Measurements from ENCODE around the gene HRCT1. TPM values are rescaled to one million over a fixed set of nuclear protein-coding genes. Genes with fewer than 3 reads are reported as not detected.
"Not testable (repeated sequence)": the region's sequence is repeated elsewhere in the genome, so short reads cannot be mapped to it uniquely, and the experiment has no call there.

Gene HRCT1
- total RNA-seq, 1 donor from 2014 or later: 0.87 TPM

DNA sequence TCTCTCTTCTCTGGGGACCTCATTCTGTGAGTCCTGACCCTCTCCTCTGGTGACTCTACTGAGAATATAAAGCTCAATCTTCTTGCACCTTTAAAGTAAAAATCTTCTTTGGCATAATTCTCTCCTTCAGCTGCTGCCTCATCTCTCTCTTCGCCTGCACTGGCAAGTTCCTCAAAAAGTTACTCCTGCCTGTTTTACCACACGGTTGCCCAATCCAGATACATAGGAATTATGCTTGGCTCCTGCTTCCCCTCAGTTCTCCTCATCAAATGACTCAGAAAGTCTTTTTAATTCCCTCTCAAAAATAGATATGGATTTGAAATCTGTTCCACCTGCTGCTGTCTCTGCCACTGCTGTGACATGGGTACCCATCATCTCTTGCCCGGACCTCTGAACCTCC is 14.4 kb upstream of the HRCT1 start:
- no peak for DNase-seq (ENCODE audit: low spot score)
- no peak overlapping the region for H3K27ac Mint-ChIP-seq (ENCODE audit: unreplicated experiment)
- no peaks in the 10 kb centered on the region for H3K36me3 Mint-ChIP-seq (ENCODE audit: low read depth, unreplicated experiment)

DNA sequence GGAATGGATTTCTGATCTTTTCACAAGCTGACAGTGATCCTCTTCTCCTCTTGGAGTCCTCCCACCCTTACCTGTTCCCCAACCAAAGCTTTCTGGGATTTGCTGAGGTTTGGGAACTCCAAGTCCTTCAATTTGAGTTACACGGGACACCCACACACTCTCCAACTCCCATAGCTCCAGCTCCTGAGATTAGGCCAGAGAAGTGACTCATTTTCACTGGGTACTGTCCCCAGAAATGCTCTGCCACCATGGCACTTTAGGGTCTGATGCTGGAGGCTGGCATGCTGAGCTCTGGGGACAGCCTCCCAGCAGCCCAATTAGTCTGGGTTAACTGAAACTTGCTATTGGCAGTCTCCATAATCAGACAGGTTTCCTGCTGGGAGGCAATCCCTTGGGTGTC is 14.0 kb upstream of the HRCT1 start:
- DNase-seq (ENCODE audit: low spot score): no peak
- no peak overlapping the region for H3K27ac Mint-ChIP-seq (ENCODE audit: unreplicated experiment)
- no peaks in the 10 kb centered on the region for H3K4me1 Mint-ChIP-seq (ENCODE audit: unreplicated experiment)
- H3K27me3 Mint-ChIP-seq (ENCODE audit: unreplicated experiment): no peaks in the 10 kb centered on the region
- no peak overlapping the region for H3K4me3 Mint-ChIP-seq (ENCODE audit: unreplicated experiment)
- TF ChIP-seq, protein P1, sequence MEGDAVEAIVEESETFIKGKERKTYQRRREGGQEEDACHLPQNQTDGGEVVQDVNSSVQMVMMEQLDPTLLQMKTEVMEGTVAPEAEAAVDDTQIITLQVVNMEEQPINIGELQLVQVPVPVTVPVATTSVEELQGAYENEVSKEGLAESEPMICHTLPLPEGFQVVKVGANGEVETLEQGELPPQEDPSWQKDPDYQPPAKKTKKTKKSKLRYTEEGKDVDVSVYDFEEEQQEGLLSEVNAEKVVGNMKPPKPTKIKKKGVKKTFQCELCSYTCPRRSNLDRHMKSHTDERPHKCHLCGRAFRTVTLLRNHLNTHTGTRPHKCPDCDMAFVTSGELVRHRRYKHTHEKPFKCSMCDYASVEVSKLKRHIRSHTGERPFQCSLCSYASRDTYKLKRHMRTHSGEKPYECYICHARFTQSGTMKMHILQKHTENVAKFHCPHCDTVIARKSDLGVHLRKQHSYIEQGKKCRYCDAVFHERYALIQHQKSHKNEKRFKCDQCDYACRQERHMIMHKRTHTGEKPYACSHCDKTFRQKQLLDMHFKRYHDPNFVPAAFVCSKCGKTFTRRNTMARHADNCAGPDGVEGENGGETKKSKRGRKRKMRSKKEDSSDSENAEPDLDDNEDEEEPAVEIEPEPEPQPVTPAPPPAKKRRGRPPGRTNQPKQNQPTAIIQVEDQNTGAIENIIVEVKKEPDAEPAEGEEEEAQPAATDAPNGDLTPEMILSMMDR (IDR thresholded peaks at IDR 0.05; ENCODE audit: unreplicated experiment): no peak
- H3K36me3 Mint-ChIP-seq (ENCODE audit: low read depth, unreplicated experiment): no peaks in the 10 kb centered on the region
- no peaks in the 10 kb centered on the region for H3K9me3 Mint-ChIP-seq (ENCODE audit: unreplicated experiment)

More for the DNA sequence above, 14.4 kb upstream of the HRCT1 start:
- Mint-ChIP-seq H3K27me3 (ENCODE audit: unreplicated experiment) (no peaks in the 10 kb centered on the region), H3K9me3 (ENCODE audit: unreplicated experiment) (no peaks in the 10 kb centered on the region), H3K4me1 (ENCODE audit: unreplicated experiment) (no peaks in the 10 kb centered on the region), H3K4me3 (ENCODE audit: unreplicated experiment) (no peak overlapping the region)
- TF ChIP-seq, protein P1 (IDR thresholded peaks at IDR 0.05; ENCODE audit: unreplicated experiment): no peak

DNA sequence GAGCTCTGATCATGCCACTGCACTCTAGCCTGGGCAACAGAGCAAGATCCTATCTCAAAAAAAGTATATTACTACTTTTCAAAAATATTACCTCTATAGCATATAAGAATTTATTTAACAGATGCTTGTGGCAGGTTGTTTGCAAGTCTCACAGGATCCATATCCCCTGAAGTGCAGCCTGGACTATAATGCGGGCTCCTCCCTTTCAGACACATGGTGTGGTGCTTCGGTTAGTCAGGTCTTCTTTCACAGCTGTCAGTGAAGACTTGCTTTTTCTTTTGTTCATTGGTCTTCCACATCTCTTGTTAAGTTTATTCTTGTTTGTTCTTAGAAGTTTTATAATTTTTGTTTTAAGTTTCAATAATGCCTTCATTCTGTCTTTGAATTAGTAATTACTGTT is 9.4 kb upstream of the HRCT1 start:
- H3K9me3 Mint-ChIP-seq (ENCODE audit: unreplicated experiment): no peaks in the 10 kb centered on the region
- H3K27me3 Mint-ChIP-seq (ENCODE audit: unreplicated experiment): peaks cover 2% of the 10 kb centered on the region
- H3K27ac Mint-ChIP-seq (ENCODE audit: unreplicated experiment): no peak overlapping the region
- no peak for DNase-seq (ENCODE audit: low spot score)
- H3K4me3 Mint-ChIP-seq (ENCODE audit: unreplicated experiment): no peak overlapping the region
- H3K36me3 Mint-ChIP-seq (ENCODE audit: low read depth, unreplicated experiment): no peaks in the 10 kb centered on the region
- peaks cover 3% of the 10 kb centered on the region for H3K4me1 Mint-ChIP-seq (ENCODE audit: unreplicated experiment)
- TF ChIP-seq, protein P1 (IDR thresholded peaks at IDR 0.05; ENCODE audit: unreplicated experiment): no peak

DNA sequence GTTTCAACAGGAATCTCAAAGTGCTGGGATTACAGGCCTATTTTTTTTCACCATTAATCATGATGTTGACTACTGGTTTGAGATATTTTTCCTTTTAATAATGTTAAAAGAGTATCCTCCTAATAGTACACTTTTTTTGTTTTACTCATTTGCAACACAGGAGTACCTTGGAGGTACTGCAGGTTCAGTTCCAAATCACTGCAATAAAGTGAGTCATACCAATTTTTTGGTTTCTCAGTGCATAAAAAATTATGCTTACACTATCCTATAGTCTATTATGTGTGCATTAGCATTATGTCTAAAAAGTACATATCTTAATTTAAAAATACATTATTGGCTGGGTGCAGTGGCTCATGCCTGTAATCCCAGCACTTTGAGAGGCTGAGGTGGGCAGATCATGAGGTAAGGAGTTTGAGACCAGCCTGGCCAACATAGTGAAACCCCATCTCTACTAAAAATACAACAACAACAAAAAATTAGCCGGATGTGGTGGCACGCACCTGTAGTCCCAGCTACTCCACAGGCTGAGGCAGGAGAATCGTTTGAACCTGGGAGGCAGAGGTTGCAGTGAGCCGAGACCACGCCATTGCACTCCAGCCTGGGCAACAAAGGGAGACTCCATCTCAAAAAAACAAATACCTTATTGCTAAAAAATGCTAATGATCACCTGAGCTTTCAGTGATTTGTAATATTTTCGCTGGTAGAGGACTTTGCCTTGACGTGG is 8.5 kb upstream of the HRCT1 start:
- H3K27ac Mint-ChIP-seq (ENCODE audit: unreplicated experiment); DNase-seq (ENCODE audit: low spot score); H3K4me3 Mint-ChIP-seq (ENCODE audit: unreplicated experiment); H3K27me3 Mint-ChIP-seq (ENCODE audit: unreplicated experiment); H3K36me3 Mint-ChIP-seq (ENCODE audit: low read depth, unreplicated experiment); H3K4me1 Mint-ChIP-seq (ENCODE audit: unreplicated experiment); H3K9me3 Mint-ChIP-seq (ENCODE audit: unreplicated experiment): not testable (repeated sequence)

DNA sequence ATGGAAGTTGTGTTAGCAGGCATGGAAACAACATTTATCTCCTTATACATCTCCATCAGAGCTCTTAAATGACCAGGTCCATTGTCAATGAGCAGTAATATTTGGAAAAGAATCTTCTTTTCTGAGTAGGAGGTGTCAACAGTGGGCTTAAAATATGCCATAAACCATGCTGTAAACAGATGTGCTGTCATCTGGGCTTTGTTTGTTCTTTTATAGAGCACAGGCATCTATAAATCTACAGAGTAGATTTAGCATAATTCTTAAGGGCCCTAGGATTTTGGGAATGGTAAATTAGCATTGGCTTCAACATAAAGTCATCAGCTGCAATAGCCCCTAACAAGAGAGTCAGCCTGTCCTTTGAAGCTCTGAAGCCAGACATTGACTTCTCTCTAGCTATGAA is 7.7 kb upstream of the HRCT1 start:
- peaks cover 8% of the 10 kb centered on the region for H3K4me1 Mint-ChIP-seq (ENCODE audit: unreplicated experiment)
- TF ChIP-seq, protein P1 (IDR thresholded peaks at IDR 0.05; ENCODE audit: unreplicated experiment): no peak
- peaks cover 4% of the 10 kb centered on the region for H3K27me3 Mint-ChIP-seq (ENCODE audit: unreplicated experiment)
- no peak overlapping the region for H3K27ac Mint-ChIP-seq (ENCODE audit: unreplicated experiment)
- no peaks in the 10 kb centered on the region for H3K36me3 Mint-ChIP-seq (ENCODE audit: low read depth, unreplicated experiment)
- no peaks in the 10 kb centered on the region for H3K9me3 Mint-ChIP-seq (ENCODE audit: unreplicated experiment)
- no peak overlapping the region for H3K4me3 Mint-ChIP-seq (ENCODE audit: unreplicated experiment)
- no peak for DNase-seq (ENCODE audit: low spot score)
